H9 (cell line): Measurements from ENCODE around the gene TSR1. TPM values are rescaled to one million over a fixed set of nuclear protein-coding genes. Genes with fewer than 3 reads are reported as not detected.

Experiments
- DNase-seq: peaks from one replicate; pipeline ENCODE4 v3.0.0-alpha.2; 2017
- H2AFZ ChIP-seq: one replicate; pipeline ENCODE4 v1.6.1; 2013; ENCODE audit warnings: mild to moderate bottlenecking, low read length, control low read depth, moderate library complexity
- H2AK5ac ChIP-seq: 2 replicates; pipeline ENCODE4 v1.6.1; 2013; ENCODE audit warnings: low read length, control low read depth, mixed read lengths; ENCODE audit not compliant: insufficient read length
- H2BK120ac ChIP-seq: one replicate; pipeline ENCODE4 v1.6.1; 2013; ENCODE audit warnings: low read depth, mild to moderate bottlenecking, low read length, control low read depth, inconsistent platforms; ENCODE audit not compliant: poor library complexity, severe bottlenecking
- H2BK12ac ChIP-seq: 2 replicates; pipeline ENCODE4 v1.6.1; 2013; ENCODE audit warnings: low read length, control low read depth, mixed read lengths, low read depth; ENCODE audit not compliant: insufficient read length
- H2BK15ac ChIP-seq: 2 replicates; pipeline ENCODE4 v1.6.1; 2013; ENCODE audit warnings: low read depth, low read length, control low read depth
- H2BK20ac ChIP-seq: one replicate; pipeline ENCODE4 v1.6.1; 2013; ENCODE audit warnings: low read depth, mild to moderate bottlenecking, low read length, control low read depth, inconsistent platforms; ENCODE audit not compliant: poor library complexity, severe bottlenecking
- H2BK5ac ChIP-seq: 2 replicates; pipeline ENCODE4 v1.6.1; 2013; ENCODE audit warnings: low read length, control low read depth, mixed read lengths; ENCODE audit not compliant: insufficient read length
- H3K14ac ChIP-seq: 2 replicates; pipeline ENCODE4 v1.6.1; 2013; ENCODE audit warnings: low read length, control low read depth; ENCODE audit not compliant: insufficient read depth
- H3K18ac ChIP-seq: 2 replicates; pipeline ENCODE4 v1.6.1; 2013; ENCODE audit warnings: low read depth, mild to moderate bottlenecking, mixed read lengths, low read length, control low read depth; ENCODE audit not compliant: insufficient read length
- H3K23ac ChIP-seq: 2 replicates; pipeline ENCODE4 v1.6.1; 2013; ENCODE audit warnings: low read length, control low read depth, mixed read lengths, low read depth; ENCODE audit not compliant: insufficient read length
- H3K23me2 ChIP-seq: 2 replicates; pipeline ENCODE4 v1.6.1; 2013; ENCODE audit warnings: low read depth, mild to moderate bottlenecking, mixed read lengths, low read length, control low read depth; ENCODE audit not compliant: insufficient read length, poor library complexity, severe bottlenecking
- H3K27ac ChIP-seq: 2 replicates; pipeline ENCODE4 v1.5.1; 2013; ENCODE audit warnings: low read length, control low read depth, mixed read lengths, low read depth; ENCODE audit not compliant: insufficient read length
- H3K27me3 ChIP-seq: 2 replicates; pipeline ENCODE4 v1.6.1; 2013; ENCODE audit warnings: low read length, control low read depth, inconsistent platforms; ENCODE audit not compliant: insufficient read depth
- H3K4ac ChIP-seq: 2 replicates; pipeline ENCODE4 v1.6.1; 2013; ENCODE audit warnings: low read depth, mild to moderate bottlenecking, control low read depth, inconsistent platforms, low read length, moderate library complexity
- H3K4me1 ChIP-seq: 2 replicates; pipeline ENCODE4 v1.6.1; 2013; ENCODE audit warnings: low read length, control low read depth, inconsistent platforms; ENCODE audit not compliant: insufficient read depth
- H3K4me2 ChIP-seq: 2 replicates; pipeline ENCODE4 v1.6.1; 2013; ENCODE audit warnings: low read length, control low read depth, mixed read lengths; ENCODE audit not compliant: insufficient read length, insufficient read depth
- H3K56ac ChIP-seq: 2 replicates; pipeline ENCODE4 v1.6.1; 2013; ENCODE audit warnings: low read depth, mild to moderate bottlenecking, mixed read lengths, low read length, control low read depth; ENCODE audit not compliant: insufficient read length
- H3K79me1 ChIP-seq: 2 replicates; pipeline ENCODE4 v1.6.1; 2013; ENCODE audit warnings: low read depth, mild to moderate bottlenecking, moderate library complexity, low read length, control low read depth, inconsistent platforms; ENCODE audit not compliant: insufficient read depth, poor library complexity, severe bottlenecking
- H3K79me2 ChIP-seq: 2 replicates; pipeline ENCODE4 v1.6.1; 2013; ENCODE audit warnings: low read length, control low read depth, inconsistent platforms; ENCODE audit not compliant: insufficient read depth
- H3K9ac ChIP-seq: 2 replicates; pipeline ENCODE4 v1.6.1; 2013; ENCODE audit warnings: low read length, control low read depth, mixed read lengths; ENCODE audit not compliant: insufficient read length; ENCODE audit errors: extremely low read depth
- H3K9me3 ChIP-seq: one replicate; pipeline ENCODE4 v1.6.1; 2013; ENCODE audit warnings: low read depth, low read length, inconsistent platforms; ENCODE audit not compliant: control insufficient read depth
- H3T11ph ChIP-seq: one replicate; pipeline ENCODE4 v1.6.1; 2013; ENCODE audit warnings: mild to moderate bottlenecking, low read length, control low read depth, inconsistent platforms
- H4K20me1 ChIP-seq: one replicate; pipeline ENCODE4 v1.6.1; 2013; ENCODE audit not compliant: control insufficient read depth, insufficient read length, insufficient read depth
- H4K5ac ChIP-seq: 2 replicates; pipeline ENCODE4 v1.6.1; 2013; ENCODE audit warnings: low read depth, mild to moderate bottlenecking, mixed read lengths, low read length, control low read depth; ENCODE audit not compliant: insufficient read length
- H4K8ac ChIP-seq: replicated peaks from 2 replicates; pipeline ENCODE4 v1.6.1; 2013; ENCODE audit warnings: low read length, control low read depth, mixed read lengths, low read depth; ENCODE audit not compliant: insufficient read length
- H4K91ac ChIP-seq: 2 replicates; pipeline ENCODE4 v1.6.1; 2013; ENCODE audit warnings: low read depth, mild to moderate bottlenecking, moderate library complexity, mixed read lengths, low read length, control low read depth; ENCODE audit not compliant: insufficient read length
- H3K27ac Mint-ChIP-seq, 3 experiments: 2 replicates in 2 of 3; 3 replicates in 1 of 3; pipeline ENCODE4 v1.8.0; 2020 to 2021; ENCODE audit warnings: mixed read lengths in 3 of 3, mild to moderate bottlenecking in 1 of 3, moderate library complexity in 1 of 3
- H3K27me3 Mint-ChIP-seq: 2 replicates; pipeline ENCODE4 v1.8.0; 2021; ENCODE audit warnings: low read depth, mild to moderate bottlenecking, moderate library complexity, mixed read lengths
- H3K36me3 Mint-ChIP-seq, 3 experiments: 2 replicates in 2 of 3; 3 replicates in 1 of 3; pipeline ENCODE4 v1.8.0; 2020 to 2021; ENCODE audit warnings: low read depth in 3 of 3, mixed read lengths in 3 of 3; ENCODE audit not compliant: insufficient read depth in 1 of 3
- H3K4me1 Mint-ChIP-seq, 2 experiments: 2 replicates each; pipeline ENCODE4 v1.8.0; 2020; ENCODE audit warnings: mixed read lengths in 2 of 2
- H3K4me3 Mint-ChIP-seq, 2 experiments: 2 replicates in 1 of 2; 3 replicates in 1 of 2; pipeline ENCODE4 v1.8.0; 2020 to 2021; ENCODE audit warnings: mild to moderate bottlenecking in 2 of 2, mixed read lengths in 2 of 2, moderate library complexity in 1 of 2
- H3K9me3 Mint-ChIP-seq, 2 experiments: 2 replicates in 1 of 2; 3 replicates in 1 of 2; pipeline ENCODE4 v1.8.0; 2020; ENCODE audit warnings: mild to moderate bottlenecking in 2 of 2, mixed read lengths in 2 of 2, moderate library complexity in 1 of 2
- CTCF ChIP-seq: fragments of 200-600 bp; sonication (generic); conservative IDR thresholded peaks from 3 replicates; pipeline ENCODE4 v1.8.0; 2021; ENCODE audit warnings: antibody characterized with exemption, mild to moderate bottlenecking
- WGBS: extraction: QIAGEN DNeasy Blood & Tissue Kit; methylation state at CpG from one replicate; pipeline ENCODE4 v1.1.7; 2013; ENCODE audit warnings: missing lambda C conversion rate, low lambda C conversion rate, mixed read lengths; ENCODE audit not compliant: insufficient read length; ENCODE audit errors: extremely low coverage; 5-methylcytosine and 5-hydroxymethylcytosine counted together
- total RNA-seq: library from RNA; stranded (reverse); gene quantifications from 2 replicates; pipeline ENCODE4 v1.2.1, GENCODE V29; 2021

TSR1 gene
- total RNA-seq, 1 experiment from 2014 or later = 81.1 TPM

- no peaks in the 10 kb centered on the region for H3K27me3 Mint-ChIP-seq
These were observed 41.4 kb upstream of the TSR1 start for GRCh38 chr17:2377659-2378058.

More at GRCh38 chr17:2377659-2378058, 41.4 kb upstream of the TSR1 start:
- Histone ChIP-seq H3K4ac (no peak overlapping the region), H3K79me1 (no peaks in the 10 kb centered on the region), H2BK20ac (no peak overlapping the region), H4K8ac (no peak overlapping the region), H2BK15ac (no peak overlapping the region), H3K27ac (no peak overlapping the region), H2BK120ac (no peak overlapping the region), H3K18ac (no peak overlapping the region), H2BK5ac (no peak overlapping the region), H3K27me3 (no peaks in the 10 kb centered on the region), H3K14ac (no peak overlapping the region), H3K79me2 (no peaks in the 10 kb centered on the region), H2BK12ac (no peak overlapping the region), H4K91ac (no peak overlapping the region), H3K23ac (no peak overlapping the region), H4K20me1 (no peaks in the 10 kb centered on the region), H4K5ac (no peak overlapping the region), H3K4me2 (no peak overlapping the region), H3K23me2 (no peaks in the 10 kb centered on the region), H2AK5ac (no peak overlapping the region), H3K56ac (no peak overlapping the region), H3T11ph (no peak overlapping the region), H3K9ac (no peak overlapping the region), H3K9me3 (no peaks in the 10 kb centered on the region), H3K4me1 (no peaks in the 10 kb centered on the region), H2AFZ (no peak overlapping the region)
- H3K4me1 Mint-ChIP-seq = 0 out of 4 replicates have a peak, but pooled peaks cover 0 to 5% of the 10 kb centered on the region in 2 experiments
- TF ChIP-seq CTCF = no peak
- no CpG with 5 or more reads among the region's 10 CpGs for WGBS
- peaks cover 3 to 37% (median 24%) of the 10 kb centered on the region in 3 experiments; a peak in 6 of 7 replicates for H3K36me3 Mint-ChIP-seq
- no peak for DNase-seq
- H3K4me3 Mint-ChIP-seq = no peak overlapping the region
- no peaks in the 10 kb centered on the region for H3K9me3 Mint-ChIP-seq
- peak overlapping the region in 1 of 3 experiments; percentile 60; a peak in 2 of 7 replicates for H3K27ac Mint-ChIP-seq
